HG03139 (cell line): ENCODE data around the gene HHIPL1.
"Not testable (repeated sequence)": the region's sequence is repeated elsewhere in the genome, so short reads cannot be mapped to it uniquely, and the experiment has no call there.

Experiments
- ATAC-seq: cut with Tn5 transposase; IDR thresholded peaks from one replicate; pipeline ENCODE4 v1.9.1; 2021; ENCODE audit not compliant: unreplicated experiment

The HHIPL1 gene

GRCh38 chr14:99632410-99633035 is 12.4 kb upstream of the HHIPL1 start:
- no peak for ATAC-seq

GRCh38 chr14:99633141-99633540 is 11.8 kb upstream of the HHIPL1 start:
- no peak for ATAC-seq

- ATAC-seq: no peak
Observed at GRCh38 chr14:99633918-99634317, 11.0 kb upstream of the HHIPL1 start.

GRCh38 chr14:99634443-99634842 is 10.5 kb upstream of the HHIPL1 start:
- no peak for ATAC-seq

- ATAC-seq: no peak
Observed at GRCh38 chr14:99635116-99635515, 9.8 kb upstream of the HHIPL1 start.

- no peak for ATAC-seq
Observed at GRCh38 chr14:99636487-99636886, 8.4 kb upstream of the HHIPL1 start.

GRCh38 chr14:99637624-99638023 is 7.3 kb upstream of the HHIPL1 start:
- ATAC-seq: no peak

- ATAC-seq: not testable (repeated sequence)
Observed at GRCh38 chr14:99642771-99643170, 2.2 kb upstream of the HHIPL1 start.

GRCh38 chr14:99643343-99643742 is 1.6 kb upstream of the HHIPL1 start:
- no peak for ATAC-seq

GRCh38 chr14:99644035-99644587 is 818 bp upstream of the HHIPL1 start:
- no peak for ATAC-seq

- no peak for ATAC-seq
Observed at GRCh38 chr14:99645545-99646505, 896 bp downstream of the HHIPL1 start.

GRCh38 chr14:99647411-99647810 is 2.5 kb downstream of the HHIPL1 start:
- no peak for ATAC-seq

GRCh38 chr14:99648027-99648784 is 3.3 kb downstream of the HHIPL1 start:
- no peak for ATAC-seq

GRCh38 chr14:99649219-99649618 is 4.3 kb downstream of the HHIPL1 start:
- no peak for ATAC-seq

- no peak for ATAC-seq
Observed at GRCh38 chr14:99649643-99650042, 4.7 kb downstream of the HHIPL1 start.

- ATAC-seq: no peak
Observed at GRCh38 chr14:99650189-99650588, 5.3 kb downstream of the HHIPL1 start.

GRCh38 chr14:99651953-99652746 is 7.2 kb downstream of the HHIPL1 start:
- ATAC-seq: no peak

- ATAC-seq: no peak
Observed at GRCh38 chr14:99654235-99654985, 9.5 kb downstream of the HHIPL1 start.

GRCh38 chr14:99655521-99655920 is 10.6 kb downstream of the HHIPL1 start:
- no peak for ATAC-seq

- no peak for ATAC-seq
Observed at GRCh38 chr14:99656171-99656570, 11.2 kb downstream of the HHIPL1 start.
